Bronchial epithelial cell (primary cell): ENCODE measurements around the gene TCOF1. TPM values are rescaled to one million over a fixed set of nuclear protein-coding genes. Genes with fewer than 3 reads are reported as not detected.
A peak's percentile ranks its signal among the peaks of the same experiment; 100 is the strongest.

Experiments used
- DNase-seq: peaks from one replicate; pipeline ENCODE4 v3.0.0-alpha.2; 2010; ENCODE audit warnings: low read depth
- FAIRE-seq: peaks from 2 replicates; lab custom pipeline; 2011; peaks lifted over from hg19 to GRCh38; lab: Jason Lieb, UNC
- H3K27me3 ChIP-seq: 2 replicates; pipeline ENCODE4 v1.5.1; 2011; ENCODE audit warnings: low read length; ENCODE audit not compliant: control insufficient read depth, insufficient read depth
- H3K36me3 ChIP-seq: 2 replicates; pipeline ENCODE4 v1.5.1; 2011; ENCODE audit warnings: low read length; ENCODE audit not compliant: control insufficient read depth, insufficient read depth
- H3K4me3 ChIP-seq: 2 replicates; pipeline ENCODE4 v1.5.1; 2011; ENCODE audit warnings: mild to moderate bottlenecking, low read depth, low read length, control low read depth
- CTCF ChIP-seq: IDR thresholded peaks from 2 replicates; pipeline ENCODE4 v1.5.1; 2011; ENCODE audit warnings: mild to moderate bottlenecking, moderate library complexity, low read length, control low read depth, inconsistent platforms; ENCODE audit not compliant: insufficient read depth, severe bottlenecking
- total RNA-seq: library from RNA; depleted of rRNA; stranded (reverse); fragments of >200 nt; gene quantifications from 2 replicates; pipeline ENCODE4 v1.2.1, GENCODE V29; 2014

Gene TCOF1
- total RNA-seq, 1 donor from 2014 or later, result 9.0 TPM

- TF ChIP-seq CTCF, result no peak
- no peak for DNase-seq
- H3K4me3 ChIP-seq, result no peak overlapping the region
- H3K27me3 ChIP-seq, result no peaks in the 10 kb centered on the region
- FAIRE-seq, result no peak
- no peaks in the 10 kb centered on the region for H3K36me3 ChIP-seq
Measured at GRCh38 chr5:150316320-150316719, 41.2 kb upstream of the TCOF1 start.

GRCh38 chr5:150317048-150318003, 40.2 kb upstream of the TCOF1 start:
- FAIRE-seq, result peak; percentile 76
- DNase-seq, result peak; percentile 95

GRCh38 chr5:150318613-150319483, 38.6 kb upstream of the TCOF1 start:
- Histone ChIP-seq H3K36me3 (no peaks in the 10 kb centered on the region), H3K27me3 (no peaks in the 10 kb centered on the region), H3K4me3 (no peak overlapping the region)
- FAIRE-seq, result peak; percentile 50
- no peak for TF ChIP-seq CTCF
- DNase-seq, result peak; percentile 98

More at GRCh38 chr5:150317048-150318003, 40.2 kb upstream of the TCOF1 start:
- H3K27me3 ChIP-seq, result no peaks in the 10 kb centered on the region
- no peaks in the 10 kb centered on the region for H3K36me3 ChIP-seq
- H3K4me3 ChIP-seq, result no peak overlapping the region
- no peak for TF ChIP-seq CTCF

- no peak for FAIRE-seq
Measured at GRCh38 chr5:150319484-150319790, 38.1 kb upstream of the TCOF1 start.

More at GRCh38 chr5:150319484-150319790, 38.1 kb upstream of the TCOF1 start:
- no peak for DNase-seq
- no peak for TF ChIP-seq CTCF
- no peaks in the 10 kb centered on the region for H3K27me3 ChIP-seq
- H3K4me3 ChIP-seq, result no peak overlapping the region
- no peaks in the 10 kb centered on the region for H3K36me3 ChIP-seq
